Neural crest cell (in vitro differentiated cells): ENCODE measurements around the gene ABTB2. TPM values are rescaled to one million over a fixed set of nuclear protein-coding genes. Genes with fewer than 3 reads are reported as not detected.

ENCODE experiments used
- DNase-seq: peaks from one replicate; pipeline ENCODE4 v3.0.0; 2021; ENCODE audit warnings: low read depth, mixed read lengths, low spot score
- H3K27ac Mint-ChIP-seq: one replicate; pipeline ENCODE4 v1.8.0; 2021; ENCODE audit warnings: mild to moderate bottlenecking, mixed read lengths; ENCODE audit not compliant: unreplicated experiment
- H3K27me3 Mint-ChIP-seq: 2 replicates; pipeline ENCODE4 v1.8.0; 2021; ENCODE audit warnings: low read depth, mild to moderate bottlenecking, mixed read lengths
- H3K36me3 Mint-ChIP-seq: 2 replicates; pipeline ENCODE4 v1.8.0; 2021; ENCODE audit warnings: low read depth, mild to moderate bottlenecking, mixed read lengths
- H3K4me1 Mint-ChIP-seq: 2 replicates; pipeline ENCODE4 v1.8.0; 2021; ENCODE audit warnings: mixed read lengths
- H3K4me3 Mint-ChIP-seq: one replicate; pipeline ENCODE4 v1.8.0; 2021; ENCODE audit warnings: mild to moderate bottlenecking, mixed read lengths
- H3K9me3 Mint-ChIP-seq: 2 replicates; pipeline ENCODE4 v1.8.0; 2021; ENCODE audit warnings: mixed read lengths
- CTCF ChIP-seq: fragments of 200-600 bp; sonication (generic); conservative IDR thresholded peaks from 2 replicates; pipeline ENCODE4 v1.5.0; 2021; ENCODE audit warnings: antibody characterized with exemption, mild to moderate bottlenecking
- total RNA-seq: library from RNA; stranded (reverse); gene quantifications from 2 replicates; pipeline ENCODE4 v1.2.1, GENCODE V29; 2021

Gene ABTB2
- total RNA-seq, 1 donor from 2014 or later: 3.0 TPM

- DNase-seq: no peak
- TF ChIP-seq CTCF: no peak
- Mint-ChIP-seq H3K27me3 (no peaks in the 10 kb centered on the region), H3K4me1 (peaks cover 49% of the 10 kb centered on the region), H3K36me3 (no peaks in the 10 kb centered on the region), H3K27ac (no peak overlapping the region), H3K4me3 (no peak overlapping the region), H3K9me3 (no peaks in the 10 kb centered on the region)
Measured at GRCh38 chr11:34264303-34265110, 93.3 kb downstream of the ABTB2 start.

- TF ChIP-seq CTCF: no peak
- Mint-ChIP-seq H3K27ac (peak overlapping the region; percentile 58), H3K9me3 (no peaks in the 10 kb centered on the region), H3K4me1 (peaks cover 49% of the 10 kb centered on the region), H3K36me3 (no peaks in the 10 kb centered on the region), H3K27me3 (no peaks in the 10 kb centered on the region), H3K4me3 (no peak overlapping the region)
- DNase-seq: no peak
Measured at GRCh38 chr11:34263441-34264091, 94.2 kb downstream of the ABTB2 start.

GRCh38 chr11:34262531-34263081 is 95.2 kb downstream of the ABTB2 start:
- Mint-ChIP-seq H3K4me3 (no peak overlapping the region), H3K9me3 (no peaks in the 10 kb centered on the region), H3K36me3 (no peaks in the 10 kb centered on the region), H3K4me1 (peaks cover 48% of the 10 kb centered on the region), H3K27ac (peak overlapping the region; percentile 63), H3K27me3 (no peaks in the 10 kb centered on the region)
- DNase-seq: no peak
- no peak for TF ChIP-seq CTCF

- no peak for TF ChIP-seq CTCF
- H3K27ac Mint-ChIP-seq: no peak overlapping the region
- H3K27me3 Mint-ChIP-seq: no peaks in the 10 kb centered on the region
- peaks cover 40% of the 10 kb centered on the region for H3K4me1 Mint-ChIP-seq
- no peak for DNase-seq
- no peaks in the 10 kb centered on the region for H3K36me3 Mint-ChIP-seq
- H3K9me3 Mint-ChIP-seq: no peaks in the 10 kb centered on the region
- H3K4me3 Mint-ChIP-seq: no peak overlapping the region
Measured at GRCh38 chr11:34261820-34262219, 96.0 kb downstream of the ABTB2 start.

- no peak overlapping the region for H3K4me3 Mint-ChIP-seq
- H3K27me3 Mint-ChIP-seq: no peaks in the 10 kb centered on the region
- no peak for TF ChIP-seq CTCF
- no peaks in the 10 kb centered on the region for H3K9me3 Mint-ChIP-seq
- H3K27ac Mint-ChIP-seq: no peak overlapping the region
- no peak for DNase-seq
- peaks cover 40% of the 10 kb centered on the region for H3K4me1 Mint-ChIP-seq
- no peaks in the 10 kb centered on the region for H3K36me3 Mint-ChIP-seq
Measured at GRCh38 chr11:34261095-34261494, 96.7 kb downstream of the ABTB2 start.
